ENCODE data around the gene MAPK1.
"Not testable (repeated sequence)": the region's sequence is repeated elsewhere in the genome, so short reads cannot be mapped to it uniquely, and the experiment has no call there.

The MAPK1 gene

DNA sequence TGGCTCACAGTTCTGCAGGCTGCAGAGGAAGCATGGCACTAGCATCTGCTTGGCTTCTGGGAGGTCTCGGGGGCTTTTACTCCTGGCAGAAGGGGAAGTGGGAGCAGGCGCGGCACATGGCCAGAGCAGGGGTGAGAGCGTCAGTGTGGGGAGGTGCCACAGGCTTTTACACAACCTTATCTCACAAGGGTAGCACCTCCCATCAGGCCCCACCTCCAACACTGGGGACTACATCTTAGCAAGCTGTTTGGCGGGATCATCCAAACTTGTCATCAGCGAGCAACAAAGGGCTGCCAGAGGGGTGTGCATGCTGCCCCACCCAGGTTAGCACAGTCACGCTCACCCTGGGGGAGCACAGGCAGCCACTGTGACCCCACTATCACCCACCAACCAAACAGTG lies 112.9 kb downstream of the MAPK1 start:
- no peak overlapping the region for H3K27ac Mint-ChIP-seq
- no peak overlapping the region for H3K4me3 Mint-ChIP-seq
- peaks cover 8% of the 10 kb centered on the region for H3K36me3 Mint-ChIP-seq
- no peaks in the 10 kb centered on the region for H3K9me3 Mint-ChIP-seq (ENCODE audit: low read depth)
- no peaks in the 10 kb centered on the region for H3K4me1 Mint-ChIP-seq (ENCODE audit: low read depth)
- no peaks in the 10 kb centered on the region for H3K27me3 Mint-ChIP-seq

DNA sequence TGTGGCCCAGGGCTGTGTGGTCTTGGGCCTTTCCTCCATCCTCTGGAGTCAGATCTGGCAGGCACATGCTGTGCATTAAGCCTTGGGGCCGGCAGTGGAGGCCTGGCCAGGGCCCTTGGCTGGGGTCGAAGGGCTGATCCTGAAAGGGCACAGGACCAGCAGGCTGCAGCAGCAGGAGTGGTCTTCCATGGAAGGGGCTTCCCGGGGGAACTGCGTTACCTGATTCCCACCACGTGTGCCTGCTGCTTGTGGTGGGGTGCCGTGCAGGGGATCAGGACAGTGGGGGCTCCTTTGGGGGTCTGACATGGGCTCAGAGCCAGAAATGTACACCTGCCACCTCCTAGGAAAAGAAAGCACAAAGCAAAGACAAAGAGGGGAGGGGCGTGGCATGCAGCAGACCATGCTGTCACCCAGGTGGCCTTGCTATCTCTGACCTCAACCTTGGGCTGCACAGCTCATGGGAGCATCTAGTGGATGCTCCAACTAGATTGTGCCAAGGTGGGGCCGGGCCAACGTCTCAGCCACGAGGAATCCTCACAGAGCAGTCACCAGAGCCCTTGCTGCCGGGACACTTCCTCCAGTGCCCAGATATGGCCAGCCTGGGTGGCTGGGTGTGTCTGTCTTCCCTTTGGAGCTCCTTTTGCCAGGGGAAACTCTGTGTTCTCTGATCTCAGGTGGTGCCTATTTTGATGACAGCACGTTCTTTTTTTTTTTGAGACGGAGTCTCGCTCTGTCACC lies 113.9 kb downstream of the MAPK1 start:
- Mint-ChIP-seq H3K27ac (no peak overlapping the region), H3K4me3 (no peak overlapping the region), H3K9me3 (ENCODE audit: low read depth) (no peaks in the 10 kb centered on the region), H3K27me3 (no peaks in the 10 kb centered on the region), H3K36me3 (peaks cover 8% of the 10 kb centered on the region), H3K4me1 (ENCODE audit: low read depth) (no peaks in the 10 kb centered on the region)

DNA sequence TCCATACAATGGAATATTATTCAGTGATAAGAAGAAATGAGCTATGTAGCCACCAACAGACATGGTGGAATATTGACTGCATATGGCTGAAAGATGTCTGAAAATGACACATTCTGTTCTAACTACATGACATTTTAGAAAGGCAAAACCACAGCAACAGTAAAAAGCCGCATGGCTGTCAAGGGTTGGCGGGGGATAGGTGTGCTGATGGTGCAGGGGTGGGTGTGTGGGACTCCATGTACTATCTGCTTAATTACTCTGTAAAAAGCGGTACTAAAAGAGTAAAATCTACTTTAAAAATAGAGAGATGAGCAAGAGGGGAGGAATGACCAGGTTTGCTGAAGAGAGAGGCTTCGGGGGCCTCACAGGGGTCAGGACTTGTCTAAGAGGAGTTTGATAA lies 115.2 kb downstream of the MAPK1 start:
- H3K9me3 Mint-ChIP-seq (ENCODE audit: low read depth) = no peaks in the 10 kb centered on the region
- H3K27ac Mint-ChIP-seq = no peak overlapping the region
- no peaks in the 10 kb centered on the region for H3K4me1 Mint-ChIP-seq (ENCODE audit: low read depth)
- peaks cover 7% of the 10 kb centered on the region for H3K36me3 Mint-ChIP-seq
- no peaks in the 10 kb centered on the region for H3K27me3 Mint-ChIP-seq
- H3K4me3 Mint-ChIP-seq = no peak overlapping the region

DNA sequence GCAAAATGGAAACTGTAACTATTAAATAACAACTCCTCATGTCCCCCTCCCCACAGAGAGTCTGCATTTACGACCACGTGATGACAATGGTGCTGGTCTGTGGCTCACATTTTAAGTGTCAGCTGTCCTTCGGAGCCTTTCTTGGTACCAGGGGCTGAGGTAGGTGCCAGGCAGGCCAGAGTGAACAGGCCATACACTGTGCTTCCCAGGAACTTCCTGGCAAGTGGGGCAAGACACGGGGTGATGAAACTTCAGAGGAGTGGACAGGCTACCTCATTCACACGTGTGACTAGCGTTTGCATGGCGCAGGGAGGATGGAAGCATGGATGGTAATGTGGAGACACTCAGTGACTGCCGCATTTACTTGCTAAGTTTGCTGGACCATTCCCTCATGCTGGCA lies 121.5 kb downstream of the MAPK1 start:
- Mint-ChIP-seq H3K27ac (no peak overlapping the region), H3K4me1 (ENCODE audit: low read depth) (no peaks in the 10 kb centered on the region), H3K4me3 (no peak overlapping the region), H3K36me3 (no peaks in the 10 kb centered on the region), H3K27me3 (no peaks in the 10 kb centered on the region), H3K9me3 (ENCODE audit: low read depth) (no peaks in the 10 kb centered on the region)

DNA sequence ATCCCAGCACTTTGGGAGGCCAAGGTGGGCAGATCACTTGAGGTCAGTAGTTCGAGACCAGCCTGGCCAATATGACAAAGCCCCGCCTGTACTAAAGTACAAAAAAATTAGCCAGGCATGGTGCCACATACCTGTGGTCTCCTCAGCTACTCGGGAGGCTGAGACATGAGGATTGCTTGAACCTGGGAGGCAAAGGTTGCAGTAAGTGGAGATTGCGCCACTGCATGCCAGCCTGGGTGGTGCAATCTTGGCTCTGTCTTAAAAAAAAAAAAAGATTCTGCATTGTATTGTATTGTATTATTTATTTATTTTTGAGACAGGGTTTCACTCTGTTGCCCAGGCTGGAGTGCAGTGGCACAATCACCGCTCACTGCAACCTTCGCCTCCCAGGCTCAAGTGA lies 122.5 kb downstream of the MAPK1 start:
- not testable (repeated sequence) for H3K4me3 Mint-ChIP-seq; H3K36me3 Mint-ChIP-seq; H3K27me3 Mint-ChIP-seq; H3K27ac Mint-ChIP-seq; H3K4me1 Mint-ChIP-seq (ENCODE audit: low read depth); H3K9me3 Mint-ChIP-seq (ENCODE audit: low read depth)

DNA sequence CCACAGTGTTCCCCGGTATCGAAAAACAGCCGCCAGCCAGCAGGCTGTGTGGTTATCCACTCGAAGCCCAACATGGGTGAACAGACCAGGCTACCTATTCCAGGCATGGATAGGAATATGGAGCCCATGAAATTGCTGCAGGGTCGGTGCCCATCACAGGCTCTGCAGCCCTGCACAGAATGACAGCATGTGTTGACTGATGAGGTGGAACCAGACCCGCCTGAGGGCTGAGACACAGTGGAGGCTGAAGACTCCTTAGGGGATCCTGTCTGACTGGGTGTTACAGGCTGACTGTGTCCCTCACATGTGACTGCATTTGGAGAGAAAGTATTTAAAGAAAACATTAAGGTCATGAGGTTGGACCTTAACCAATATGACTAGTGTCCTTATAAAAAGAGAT lies 125.7 kb downstream of the MAPK1 start:
- Mint-ChIP-seq H3K9me3 (ENCODE audit: low read depth) (no peaks in the 10 kb centered on the region), H3K27ac (peak overlapping the region; percentile 34), H3K27me3 (no peaks in the 10 kb centered on the region), H3K4me1 (ENCODE audit: low read depth) (no peaks in the 10 kb centered on the region), H3K4me3 (no peak overlapping the region), H3K36me3 (no peaks in the 10 kb centered on the region)

DNA sequence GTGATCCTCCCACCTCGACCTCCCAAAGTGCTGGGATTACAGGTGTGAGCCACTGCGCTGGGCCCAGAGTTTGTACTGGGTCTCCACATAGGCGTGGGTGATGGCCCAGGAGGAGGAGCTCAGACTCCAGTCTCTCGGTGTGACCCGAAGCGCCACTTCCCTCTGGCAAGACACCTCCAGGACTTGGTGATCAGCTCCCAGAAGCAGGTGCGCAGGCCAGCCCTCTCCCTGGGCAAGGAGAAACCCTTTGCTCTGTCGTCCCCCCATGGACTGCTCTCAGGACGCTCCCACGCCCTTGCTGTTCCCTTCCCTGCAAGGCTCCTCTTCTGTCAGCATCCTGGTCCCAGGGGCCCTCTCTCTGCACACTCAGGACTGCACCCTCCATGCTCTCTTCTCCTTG lies 126.4 kb downstream of the MAPK1 start:
- H3K36me3 Mint-ChIP-seq = no peaks in the 10 kb centered on the region
- no peak overlapping the region for H3K27ac Mint-ChIP-seq
- H3K4me1 Mint-ChIP-seq (ENCODE audit: low read depth) = no peaks in the 10 kb centered on the region
- no peaks in the 10 kb centered on the region for H3K9me3 Mint-ChIP-seq (ENCODE audit: low read depth)
- H3K27me3 Mint-ChIP-seq = no peaks in the 10 kb centered on the region
- H3K4me3 Mint-ChIP-seq = no peak overlapping the region

DNA sequence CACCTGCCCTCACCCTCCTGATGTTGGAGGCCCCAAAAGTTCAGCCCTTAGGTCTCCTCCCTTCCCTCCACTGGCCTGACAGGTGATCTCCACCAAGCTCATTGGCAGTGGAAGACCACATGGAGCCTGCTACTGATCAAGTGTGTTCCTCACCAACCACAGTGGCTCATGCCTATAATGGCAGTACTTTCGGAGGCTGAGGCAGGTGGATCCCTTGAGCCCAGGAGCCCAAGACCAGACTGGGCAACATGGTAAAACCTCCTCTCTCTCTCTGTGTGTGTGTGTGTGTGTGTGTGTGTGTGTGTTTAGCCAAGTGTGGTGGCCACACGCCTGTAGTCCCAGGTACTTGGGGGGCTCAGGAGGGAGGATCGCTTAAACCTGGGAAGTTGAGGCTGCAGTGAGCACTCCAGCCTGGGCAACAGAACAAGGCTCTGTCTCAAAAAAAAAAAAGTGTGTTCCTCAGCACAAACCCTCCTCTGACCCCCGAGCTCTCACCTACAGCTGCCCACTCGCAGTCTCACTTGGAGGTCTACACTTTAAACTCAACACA lies 127.5 kb downstream of the MAPK1 start:
- H3K27ac Mint-ChIP-seq = no peak overlapping the region

DNA sequence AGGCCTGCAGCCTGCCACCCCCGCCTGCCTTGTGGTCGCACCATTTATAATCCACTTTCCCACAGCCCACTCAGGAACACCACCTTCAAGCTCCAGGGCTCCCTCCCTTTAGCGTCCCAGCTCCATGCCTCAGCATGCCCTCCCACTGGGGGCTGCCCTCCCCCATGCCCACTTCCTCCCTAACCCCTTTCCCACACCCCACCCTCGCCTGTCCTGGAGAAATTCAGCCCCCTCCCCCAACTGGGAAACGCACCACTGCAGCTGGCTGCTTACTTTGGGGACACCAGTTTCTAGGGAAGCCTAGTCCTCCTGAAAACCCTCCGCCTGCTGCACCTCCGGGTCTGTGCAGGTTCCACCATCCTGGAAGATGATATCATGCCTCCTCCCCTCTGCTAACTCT lies 128.5 kb downstream of the MAPK1 start:
- Mint-ChIP-seq H3K4me1 (ENCODE audit: low read depth) (peaks cover 10% of the 10 kb centered on the region), H3K4me3 (no peak overlapping the region), H3K9me3 (ENCODE audit: low read depth) (no peaks in the 10 kb centered on the region), H3K27ac (no peak overlapping the region), H3K36me3 (no peaks in the 10 kb centered on the region), H3K27me3 (no peaks in the 10 kb centered on the region)

More for the DNA sequence above, 127.5 kb downstream of the MAPK1 start:
- no peak overlapping the region for H3K4me3 Mint-ChIP-seq
- no peaks in the 10 kb centered on the region for H3K27me3 Mint-ChIP-seq
- H3K9me3 Mint-ChIP-seq (ENCODE audit: low read depth) = no peaks in the 10 kb centered on the region
- H3K4me1 Mint-ChIP-seq (ENCODE audit: low read depth) = peaks cover 4% of the 10 kb centered on the region
- no peaks in the 10 kb centered on the region for H3K36me3 Mint-ChIP-seq

DNA sequence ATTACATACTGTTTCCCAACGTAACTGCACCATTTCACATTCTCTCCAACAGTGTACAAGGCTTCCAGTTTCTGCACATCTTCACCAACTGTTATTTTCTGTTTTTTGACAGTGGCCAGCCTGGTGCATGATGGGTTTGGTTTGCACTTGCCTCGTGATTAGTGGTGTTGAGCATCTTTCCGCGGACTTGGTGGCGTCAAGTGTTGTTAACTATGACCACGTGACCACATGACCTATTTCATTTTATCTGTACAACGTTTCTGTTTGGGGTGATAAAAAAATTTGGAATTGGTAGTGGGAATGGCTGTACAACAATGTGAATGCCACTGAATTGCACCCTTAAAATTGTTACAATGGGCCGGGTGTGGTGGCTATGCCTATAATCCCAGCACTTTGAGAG lies 129.4 kb downstream of the MAPK1 start:
- Mint-ChIP-seq H3K27me3 (no peaks in the 10 kb centered on the region), H3K27ac (no peak overlapping the region), H3K4me3 (no peak overlapping the region), H3K9me3 (ENCODE audit: low read depth) (no peaks in the 10 kb centered on the region), H3K4me1 (ENCODE audit: low read depth) (peaks cover 10% of the 10 kb centered on the region), H3K36me3 (no peaks in the 10 kb centered on the region)

DNA sequence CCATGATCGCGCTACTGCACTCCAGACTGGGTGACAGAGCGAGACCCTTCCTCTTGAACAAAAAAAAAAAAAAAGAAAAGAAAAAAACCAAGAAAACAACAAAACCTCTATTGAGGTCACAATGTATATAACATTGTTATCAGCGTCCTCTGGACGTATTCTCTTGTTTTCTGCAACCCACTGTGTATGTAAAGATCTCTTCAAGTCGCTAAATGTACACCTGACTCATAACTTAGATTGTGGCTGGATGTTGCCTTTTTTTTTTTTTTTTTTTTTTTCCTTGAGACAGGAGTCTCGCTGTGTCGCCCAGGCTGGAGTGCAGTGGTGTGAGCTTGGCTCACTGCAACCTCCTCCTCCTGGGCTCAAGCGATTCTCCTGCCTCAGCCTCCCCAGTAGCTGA lies 130.5 kb downstream of the MAPK1 start:
- peaks cover 10% of the 10 kb centered on the region for H3K4me1 Mint-ChIP-seq (ENCODE audit: low read depth)
- H3K27ac Mint-ChIP-seq = no peak overlapping the region
- no peaks in the 10 kb centered on the region for H3K9me3 Mint-ChIP-seq (ENCODE audit: low read depth)
- no peaks in the 10 kb centered on the region for H3K36me3 Mint-ChIP-seq
- no peaks in the 10 kb centered on the region for H3K27me3 Mint-ChIP-seq
- no peak overlapping the region for H3K4me3 Mint-ChIP-seq

DNA sequence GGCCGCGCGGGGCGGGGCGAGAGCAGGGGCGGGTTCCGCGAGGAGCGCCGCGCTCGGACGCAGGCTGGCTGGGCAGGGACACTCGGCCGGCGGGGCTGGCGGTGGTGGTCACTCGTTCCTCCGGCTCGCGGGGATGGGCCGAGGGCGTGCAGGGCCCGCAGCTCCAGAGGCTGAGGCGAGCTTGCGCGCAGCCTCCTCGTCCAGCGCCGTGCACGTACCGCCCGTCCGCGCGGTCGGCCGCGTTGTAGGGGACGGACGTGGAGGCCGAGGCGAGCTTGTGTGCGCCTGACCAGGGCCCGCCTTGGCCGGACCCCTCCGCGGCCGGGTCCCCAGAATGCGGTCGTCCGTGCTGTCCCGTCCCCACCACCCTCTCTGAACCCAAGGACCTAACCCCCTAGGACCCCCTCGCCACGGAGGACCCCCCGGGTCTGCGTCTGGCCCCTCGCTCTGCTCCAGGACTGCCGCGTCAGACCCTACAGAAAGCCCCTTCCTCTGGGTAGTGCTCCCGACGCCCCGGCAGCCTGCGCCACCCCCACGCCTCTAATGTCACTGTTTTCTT lies 131.3 kb downstream of the MAPK1 start:
- H3K4me3 Mint-ChIP-seq = no peak overlapping the region

DNA sequence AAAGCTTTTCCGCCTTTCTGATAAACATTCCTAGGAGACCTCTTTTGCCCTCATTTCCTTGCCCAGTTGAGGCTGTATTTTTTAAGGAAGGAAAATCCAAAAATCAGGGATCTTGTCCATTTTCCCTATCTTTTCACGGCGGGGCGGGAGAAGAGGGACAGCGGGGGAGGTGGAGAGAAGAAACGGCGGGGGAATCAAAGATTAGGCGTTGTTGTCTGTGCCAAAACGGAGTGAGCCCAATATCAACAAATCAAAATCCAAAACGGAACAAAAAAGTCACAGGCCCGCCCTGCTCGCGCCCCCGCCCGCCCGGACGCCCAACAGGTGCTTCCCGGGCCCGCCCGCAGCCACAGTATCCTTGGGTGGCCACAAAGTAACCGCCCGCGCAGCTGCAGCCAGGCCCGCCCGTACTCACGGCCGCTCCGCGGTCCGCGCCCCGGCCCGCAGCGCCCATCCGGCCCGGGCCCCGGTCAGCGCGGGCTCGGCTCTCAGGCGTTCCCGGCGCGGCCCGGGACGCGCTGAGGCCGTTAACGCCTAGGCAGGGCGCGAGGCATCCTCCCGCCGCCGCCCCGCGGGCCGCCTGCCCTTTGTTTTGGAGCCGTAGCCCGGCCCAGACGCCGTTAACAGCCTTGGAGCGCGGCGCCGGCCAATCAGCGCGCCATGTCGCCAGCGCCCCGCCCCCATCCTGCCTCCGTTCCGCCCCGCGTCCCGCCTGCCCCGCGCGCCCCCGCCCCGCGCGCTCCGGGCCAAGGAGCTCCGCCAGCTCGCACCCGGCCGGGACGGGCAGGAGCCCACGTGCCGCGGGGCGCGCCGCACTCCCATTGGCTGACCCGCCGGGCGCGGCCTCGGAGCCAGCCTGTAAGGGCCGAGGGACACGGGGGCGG lies 132.0 kb downstream of the MAPK1 start, which contains the start of gene YPEL1:
Gene YPEL1 (minus strand): TSS at position 595 of the 884 bp plus-strand sequence. CDS start 25,050 bp downstream, outside the sequence.
- Mint-ChIP-seq H3K27ac (peak within 1 kb of the TSS; percentile 11), H3K27me3 (no peaks in the 10 kb centered on the region), H3K36me3 (no peaks in the 10 kb centered on the region), H3K9me3 (ENCODE audit: low read depth) (no peaks in the 10 kb centered on the region), H3K4me3 (peak within 1 kb of the TSS; percentile 89), H3K4me1 (ENCODE audit: low read depth) (peaks cover 10% of the 10 kb centered on the region)

More for the DNA sequence above, 131.3 kb downstream of the MAPK1 start:
- Mint-ChIP-seq H3K36me3 (no peaks in the 10 kb centered on the region), H3K27me3 (no peaks in the 10 kb centered on the region), H3K4me1 (ENCODE audit: low read depth) (peaks cover 10% of the 10 kb centered on the region), H3K9me3 (ENCODE audit: low read depth) (no peaks in the 10 kb centered on the region), H3K27ac (no peak overlapping the region)

DNA sequence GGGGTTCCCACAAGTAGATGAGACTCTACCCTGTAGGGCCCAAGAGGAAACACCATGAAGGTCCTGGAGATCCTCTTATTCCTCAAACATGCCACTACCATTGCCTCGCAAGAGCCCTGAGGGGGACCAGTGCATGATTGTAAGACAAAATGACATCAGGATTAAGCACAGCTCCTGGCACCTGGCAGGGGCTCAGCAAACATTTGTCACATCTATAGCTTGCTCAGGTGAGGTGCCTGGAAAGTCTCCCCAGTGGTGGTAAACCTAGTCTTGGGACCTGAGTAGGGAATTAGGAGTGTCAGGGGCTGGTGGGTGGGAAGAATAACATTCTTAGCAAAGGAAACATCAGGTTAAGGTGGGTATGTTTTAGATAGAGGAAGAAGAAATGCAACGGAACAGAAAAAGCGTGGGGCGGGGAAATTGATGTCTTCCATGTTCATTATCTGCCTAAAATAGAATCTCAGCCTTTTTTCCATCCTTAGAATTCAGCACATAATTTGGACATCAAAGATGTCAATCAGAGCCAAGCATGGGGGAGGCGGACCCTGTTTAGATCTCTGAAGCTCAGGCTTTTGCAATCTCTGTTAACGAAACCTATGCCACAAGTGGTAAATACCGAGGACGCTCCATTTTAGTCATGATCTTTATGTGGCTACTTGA lies 132.8 kb downstream of the MAPK1 start:
- Mint-ChIP-seq H3K9me3 (ENCODE audit: low read depth) (no peaks in the 10 kb centered on the region), H3K4me1 (ENCODE audit: low read depth) (peaks cover 10% of the 10 kb centered on the region), H3K27ac (peak overlapping the region; percentile 11), H3K4me3 (peak overlapping the region; percentile 89), H3K27me3 (no peaks in the 10 kb centered on the region), H3K36me3 (no peaks in the 10 kb centered on the region)

Data from activated naive CD8-positive, alpha-beta T cell (primary cell).